ENCODE data around the gene ACO1.
A peak's percentile ranks its signal among the peaks of the same experiment; 100 is the strongest.

Gene ACO1

DNA sequence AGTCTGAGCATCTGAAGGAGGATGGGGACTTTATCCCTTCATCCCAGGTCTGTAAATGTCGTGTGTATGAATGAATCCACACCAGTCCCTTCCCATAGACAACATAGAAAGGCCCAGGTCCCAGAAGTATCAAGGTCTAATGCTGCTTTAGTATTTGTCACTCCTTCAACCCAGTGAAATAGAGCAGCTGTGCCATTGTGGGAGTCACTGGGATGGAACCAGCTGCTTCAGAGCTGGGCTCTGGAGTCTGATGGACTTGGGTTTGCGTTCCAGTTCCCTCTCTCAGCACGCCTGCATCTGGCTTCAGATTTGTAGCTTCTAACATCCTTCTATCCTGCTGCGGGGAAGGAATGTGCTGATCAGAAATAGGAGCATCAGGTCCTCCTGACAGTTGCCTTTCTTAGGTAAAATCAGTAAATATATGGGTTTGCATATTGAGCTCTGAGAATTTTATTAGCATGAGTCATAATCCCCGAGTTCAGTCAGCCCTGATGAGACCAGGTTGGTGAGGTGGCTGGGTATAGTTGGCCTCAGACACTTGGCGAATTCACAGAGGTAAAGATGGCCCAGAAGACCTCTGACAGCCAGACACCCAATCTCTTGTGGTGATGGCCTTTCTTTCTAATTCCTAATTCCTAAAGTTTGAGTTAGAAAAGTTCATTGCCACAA, 10.1 kb downstream of the ACO1 start:
- no peak overlapping the region for H2BK15ac ChIP-seq (replicated peaks; ENCODE audit: low read depth)
- no peak overlapping the region for H3K56ac ChIP-seq (ENCODE audit: low read length)
- no peak overlapping the region for H3K27ac ChIP-seq (ENCODE audit: low read depth, low read length)
- peaks cover 11% of the 10 kb centered on the region for H3K79me1 ChIP-seq (ENCODE audit: low read length)
- H3K79me2 ChIP-seq (ENCODE audit: control insufficient read depth, insufficient read depth, low read length), result peaks cover 4% of the 10 kb centered on the region
- H3K4me3 ChIP-seq (ENCODE audit: low read length), result no peak overlapping the region
- H3K4ac ChIP-seq (ENCODE audit: low read depth, low read length), result no peak overlapping the region
- no peak overlapping the region for H3K23ac ChIP-seq (ENCODE audit: low read length)
- WGBS (ENCODE audit: extremely low coverage, insufficient coverage, low lambda C conversion rate), result no CpG with 5 or more reads among the region's 6 CpGs
- H2AK5ac ChIP-seq (ENCODE audit: low read length), result no peak overlapping the region
- peak; percentile 54 for DNase-seq
- H3K27me3 ChIP-seq (ENCODE audit: insufficient read depth, low read length, poor library complexity), result no peaks in the 10 kb centered on the region
- H2BK5ac ChIP-seq (ENCODE audit: low read length), result no peak overlapping the region
- H4K8ac ChIP-seq (ENCODE audit: low read depth, low read length), result no peak overlapping the region
- no peak overlapping the region for H2BK120ac ChIP-seq (ENCODE audit: low read depth, low read length)
- H3K36me3 ChIP-seq (ENCODE audit: control insufficient read depth, insufficient read depth, low read length), result no peaks in the 10 kb centered on the region
- no peak overlapping the region for H3K4me2 ChIP-seq (ENCODE audit: low read length)
- peaks cover 4% of the 10 kb centered on the region for H3K4me1 ChIP-seq (ENCODE audit: control insufficient read depth, low read depth, low read length)
- H3K9ac ChIP-seq (ENCODE audit: low read length), result no peak overlapping the region
- no peak overlapping the region for H4K5ac ChIP-seq (ENCODE audit: low read length)
- H3K18ac ChIP-seq (ENCODE audit: low read length), result no peak overlapping the region

- no peak overlapping the region for H3K4me3 ChIP-seq (ENCODE audit: low read length)
- no peak overlapping the region for H2BK120ac ChIP-seq (ENCODE audit: low read depth, low read length)
- peaks cover 4% of the 10 kb centered on the region for H3K79me2 ChIP-seq (ENCODE audit: control insufficient read depth, insufficient read depth, low read length)
- no peak overlapping the region for H2BK15ac ChIP-seq (replicated peaks; ENCODE audit: low read depth)
- H4K8ac ChIP-seq (ENCODE audit: low read depth, low read length), result no peak overlapping the region
- H3K18ac ChIP-seq (ENCODE audit: low read length), result no peak overlapping the region
- no peak overlapping the region for H3K27ac ChIP-seq (ENCODE audit: low read depth, low read length)
- H3K36me3 ChIP-seq (ENCODE audit: control insufficient read depth, insufficient read depth, low read length), result no peaks in the 10 kb centered on the region
- no peak overlapping the region for H3K4me2 ChIP-seq (ENCODE audit: low read length)
- no peak overlapping the region for H2AK5ac ChIP-seq (ENCODE audit: low read length)
- H3K23ac ChIP-seq (ENCODE audit: low read length), result no peak overlapping the region
- H3K79me1 ChIP-seq (ENCODE audit: low read length), result peaks cover 11% of the 10 kb centered on the region
- H3K4ac ChIP-seq (ENCODE audit: low read depth, low read length), result no peak overlapping the region
- no peak overlapping the region for H2BK5ac ChIP-seq (ENCODE audit: low read length)
- H3K27me3 ChIP-seq (ENCODE audit: insufficient read depth, low read length, poor library complexity), result no peaks in the 10 kb centered on the region
- no peak for DNase-seq
- no peak overlapping the region for H4K5ac ChIP-seq (ENCODE audit: low read length)
- H3K9ac ChIP-seq (ENCODE audit: low read length), result no peak overlapping the region
- peaks cover 4% of the 10 kb centered on the region for H3K4me1 ChIP-seq (ENCODE audit: control insufficient read depth, low read depth, low read length)
- no CpG with 5 or more reads among the region's 7 CpGs for WGBS (ENCODE audit: extremely low coverage, insufficient coverage, low lambda C conversion rate)
- H3K56ac ChIP-seq (ENCODE audit: low read length), result no peak overlapping the region
These were observed 11.2 kb downstream of the ACO1 start for GRCh38 chr9:32395510-32396216.

GRCh38 chr9:32398207-32398606, 13.8 kb downstream of the ACO1 start:
- Histone ChIP-seq H3K23ac (ENCODE audit: low read length) (no peak overlapping the region), H3K9ac (ENCODE audit: low read length) (no peak overlapping the region), H2BK5ac (ENCODE audit: low read length) (no peak overlapping the region), H2AK5ac (ENCODE audit: low read length) (no peak overlapping the region), H4K8ac (ENCODE audit: low read depth, low read length) (no peak overlapping the region), H3K18ac (ENCODE audit: low read length) (no peak overlapping the region), H3K79me2 (ENCODE audit: control insufficient read depth, insufficient read depth, low read length) (peaks cover 2% of the 10 kb centered on the region), H3K56ac (ENCODE audit: low read length) (no peak overlapping the region), H3K27ac (ENCODE audit: low read depth, low read length) (no peak overlapping the region), H3K4me3 (ENCODE audit: low read length) (no peak overlapping the region), H3K4me1 (ENCODE audit: control insufficient read depth, low read depth, low read length) (peaks cover 4% of the 10 kb centered on the region), H3K36me3 (ENCODE audit: control insufficient read depth, insufficient read depth, low read length) (no peaks in the 10 kb centered on the region), H3K27me3 (ENCODE audit: insufficient read depth, low read length, poor library complexity) (no peaks in the 10 kb centered on the region), H2BK120ac (ENCODE audit: low read depth, low read length) (no peak overlapping the region), H3K79me1 (ENCODE audit: low read length) (peaks cover 11% of the 10 kb centered on the region), H3K4ac (ENCODE audit: low read depth, low read length) (no peak overlapping the region), H3K4me2 (ENCODE audit: low read length) (no peak overlapping the region), H4K5ac (ENCODE audit: low read length) (no peak overlapping the region), H2BK15ac (replicated peaks; ENCODE audit: low read depth) (no peak overlapping the region)
- WGBS (ENCODE audit: extremely low coverage, insufficient coverage, low lambda C conversion rate), result no CpG with 5 or more reads among the region's 3 CpGs
- DNase-seq, result no peak

DNA sequence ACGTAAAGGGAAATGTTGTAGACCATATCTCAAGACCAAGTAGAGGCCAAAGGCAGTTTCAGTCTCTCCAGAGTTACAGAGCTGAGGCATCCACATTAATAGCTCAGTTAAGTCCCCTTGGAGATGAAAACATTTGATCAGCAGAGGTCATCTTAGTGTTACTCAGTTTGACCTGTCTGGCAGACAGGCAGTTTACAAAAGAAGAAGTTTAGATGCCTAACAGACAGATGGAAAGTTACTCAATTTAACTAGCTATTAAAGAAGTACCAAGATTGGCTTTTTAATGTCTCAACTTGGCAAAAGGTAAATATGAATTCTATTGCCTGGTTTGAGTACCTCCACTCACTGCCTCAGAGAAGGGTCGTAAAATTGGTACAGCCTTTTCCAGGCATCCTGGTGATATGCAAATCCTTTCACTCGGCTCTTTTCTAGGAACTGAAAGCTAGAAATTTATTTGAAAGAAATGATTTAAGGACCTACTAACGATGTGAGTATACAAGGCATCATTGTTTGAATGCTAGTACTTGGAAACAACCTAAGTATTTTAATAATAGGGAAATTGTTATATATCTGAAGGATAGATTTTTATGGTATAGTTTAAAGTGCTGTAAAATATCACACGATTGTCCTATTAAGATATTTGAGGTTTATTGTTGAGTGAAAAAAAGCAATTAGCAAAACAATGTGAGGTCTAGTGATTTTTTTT, 14.8 kb downstream of the ACO1 start:
- Histone ChIP-seq H4K5ac (ENCODE audit: low read length) (no peak overlapping the region), H3K9ac (ENCODE audit: low read length) (no peak overlapping the region), H3K27ac (ENCODE audit: low read depth, low read length) (no peak overlapping the region), H3K23ac (ENCODE audit: low read length) (no peak overlapping the region), H3K79me1 (ENCODE audit: low read length) (peaks cover 11% of the 10 kb centered on the region), H2BK15ac (replicated peaks; ENCODE audit: low read depth) (no peak overlapping the region), H3K4me1 (ENCODE audit: control insufficient read depth, low read depth, low read length) (peaks cover 4% of the 10 kb centered on the region), H2AK5ac (ENCODE audit: low read length) (no peak overlapping the region), H3K4ac (ENCODE audit: low read depth, low read length) (no peak overlapping the region), H3K36me3 (ENCODE audit: control insufficient read depth, insufficient read depth, low read length) (no peaks in the 10 kb centered on the region), H3K56ac (ENCODE audit: low read length) (no peak overlapping the region), H2BK5ac (ENCODE audit: low read length) (no peak overlapping the region), H3K4me2 (ENCODE audit: low read length) (no peak overlapping the region), H4K8ac (ENCODE audit: low read depth, low read length) (no peak overlapping the region), H3K4me3 (ENCODE audit: low read length) (no peak overlapping the region), H2BK120ac (ENCODE audit: low read depth, low read length) (no peak overlapping the region), H3K79me2 (ENCODE audit: control insufficient read depth, insufficient read depth, low read length) (peaks cover 2% of the 10 kb centered on the region), H3K18ac (ENCODE audit: low read length) (no peak overlapping the region), H3K27me3 (ENCODE audit: insufficient read depth, low read length, poor library complexity) (no peaks in the 10 kb centered on the region)
- DNase-seq, result no peak
- 100% methylated on average over 1 of the region's 5 CpGs for whole genome bisulfite sequencing (ENCODE audit: extremely low coverage, insufficient coverage, low lambda C conversion rate)

DNA sequence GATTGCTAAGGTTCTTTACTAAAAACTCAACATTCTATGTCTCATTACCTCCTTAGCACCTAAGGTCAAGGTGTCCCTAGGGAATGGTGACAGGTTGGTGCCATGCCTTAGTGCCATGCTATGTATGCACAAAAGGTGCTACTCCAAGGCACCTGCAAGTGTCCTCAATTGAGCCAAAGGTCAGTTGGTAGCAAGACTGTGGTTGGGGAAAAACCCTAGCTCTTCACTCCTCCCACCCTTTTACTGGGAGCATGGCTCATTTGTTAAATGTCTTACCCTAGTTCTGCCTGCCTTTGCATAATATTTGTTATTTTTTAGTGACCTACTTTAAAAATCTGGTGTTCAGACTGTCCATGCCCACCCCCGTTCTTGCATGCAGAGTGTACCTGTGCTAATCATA, 17.0 kb downstream of the ACO1 start:
- Histone ChIP-seq H3K27ac (ENCODE audit: low read depth, low read length) (no peak overlapping the region), H3K4me1 (ENCODE audit: control insufficient read depth, low read depth, low read length) (peaks cover 2% of the 10 kb centered on the region)
- no CpG with 5 or more reads among the region's 1 CpG for WGBS (ENCODE audit: extremely low coverage, insufficient coverage, low lambda C conversion rate)

More for the DNA sequence above, 17.0 kb downstream of the ACO1 start:
- Histone ChIP-seq H2AK5ac (ENCODE audit: low read length) (no peak overlapping the region), H2BK120ac (ENCODE audit: low read depth, low read length) (no peak overlapping the region), H3K4me3 (ENCODE audit: low read length) (no peak overlapping the region), H3K4ac (ENCODE audit: low read depth, low read length) (no peak overlapping the region), H2BK5ac (ENCODE audit: low read length) (no peak overlapping the region), H4K8ac (ENCODE audit: low read depth, low read length) (no peak overlapping the region), H3K9ac (ENCODE audit: low read length) (no peak overlapping the region), H3K27me3 (ENCODE audit: insufficient read depth, low read length, poor library complexity) (no peaks in the 10 kb centered on the region), H3K36me3 (ENCODE audit: control insufficient read depth, insufficient read depth, low read length) (no peaks in the 10 kb centered on the region), H3K79me2 (ENCODE audit: control insufficient read depth, insufficient read depth, low read length) (peaks cover 2% of the 10 kb centered on the region), H3K79me1 (ENCODE audit: low read length) (peaks cover 8% of the 10 kb centered on the region), H3K4me2 (ENCODE audit: low read length) (no peak overlapping the region), H3K23ac (ENCODE audit: low read length) (no peak overlapping the region), H4K5ac (ENCODE audit: low read length) (no peak overlapping the region), H3K18ac (ENCODE audit: low read length) (no peak overlapping the region), H3K56ac (ENCODE audit: low read length) (no peak overlapping the region), H2BK15ac (replicated peaks; ENCODE audit: low read depth) (no peak overlapping the region)
- no peak for DNase-seq
